ENCODE data around the gene DOCK9.

The DOCK9 gene

DNA sequence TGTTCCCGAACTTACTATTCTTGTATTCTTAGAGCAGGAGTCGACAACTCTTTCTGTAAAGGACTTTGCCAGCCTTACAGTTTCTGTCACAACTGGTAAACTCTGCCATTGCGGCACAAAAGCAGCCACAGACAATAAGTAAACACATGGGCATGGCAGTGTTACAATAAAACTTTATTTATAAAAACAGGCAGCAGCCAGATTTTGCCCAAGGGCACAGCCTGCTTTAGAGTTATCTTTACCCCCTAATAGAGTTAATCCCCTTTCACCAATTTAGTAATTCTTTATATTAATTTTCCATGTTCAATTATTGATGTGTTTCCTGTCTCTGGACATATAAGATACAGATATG is 19.4 kb downstream of the DOCK9 start:
- TF ChIP-seq, protein P1, sequence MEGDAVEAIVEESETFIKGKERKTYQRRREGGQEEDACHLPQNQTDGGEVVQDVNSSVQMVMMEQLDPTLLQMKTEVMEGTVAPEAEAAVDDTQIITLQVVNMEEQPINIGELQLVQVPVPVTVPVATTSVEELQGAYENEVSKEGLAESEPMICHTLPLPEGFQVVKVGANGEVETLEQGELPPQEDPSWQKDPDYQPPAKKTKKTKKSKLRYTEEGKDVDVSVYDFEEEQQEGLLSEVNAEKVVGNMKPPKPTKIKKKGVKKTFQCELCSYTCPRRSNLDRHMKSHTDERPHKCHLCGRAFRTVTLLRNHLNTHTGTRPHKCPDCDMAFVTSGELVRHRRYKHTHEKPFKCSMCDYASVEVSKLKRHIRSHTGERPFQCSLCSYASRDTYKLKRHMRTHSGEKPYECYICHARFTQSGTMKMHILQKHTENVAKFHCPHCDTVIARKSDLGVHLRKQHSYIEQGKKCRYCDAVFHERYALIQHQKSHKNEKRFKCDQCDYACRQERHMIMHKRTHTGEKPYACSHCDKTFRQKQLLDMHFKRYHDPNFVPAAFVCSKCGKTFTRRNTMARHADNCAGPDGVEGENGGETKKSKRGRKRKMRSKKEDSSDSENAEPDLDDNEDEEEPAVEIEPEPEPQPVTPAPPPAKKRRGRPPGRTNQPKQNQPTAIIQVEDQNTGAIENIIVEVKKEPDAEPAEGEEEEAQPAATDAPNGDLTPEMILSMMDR (IDR thresholded peaks at IDR 0.05): no peak
- Histone ChIP-seq H3K9me3 (ENCODE audit: control insufficient read depth, low read length) (no peaks in the 10 kb centered on the region), H3K27ac (no peak overlapping the region), H3K4me1 (no peaks in the 10 kb centered on the region), H3K4me2 (ENCODE audit: low read length) (no peak overlapping the region), H3K27me3 (ENCODE audit: control insufficient read depth, insufficient read depth, low read length) (no peaks in the 10 kb centered on the region), H2AFZ (no peak overlapping the region), H3K9ac (no peak overlapping the region), H3K36me3 (ENCODE audit: control insufficient read depth, insufficient read depth, low read length) (no peaks in the 10 kb centered on the region), H3K4me3 (ENCODE audit: low read depth, low read length) (no peak overlapping the region), H3K79me2 (no peaks in the 10 kb centered on the region)

DNA sequence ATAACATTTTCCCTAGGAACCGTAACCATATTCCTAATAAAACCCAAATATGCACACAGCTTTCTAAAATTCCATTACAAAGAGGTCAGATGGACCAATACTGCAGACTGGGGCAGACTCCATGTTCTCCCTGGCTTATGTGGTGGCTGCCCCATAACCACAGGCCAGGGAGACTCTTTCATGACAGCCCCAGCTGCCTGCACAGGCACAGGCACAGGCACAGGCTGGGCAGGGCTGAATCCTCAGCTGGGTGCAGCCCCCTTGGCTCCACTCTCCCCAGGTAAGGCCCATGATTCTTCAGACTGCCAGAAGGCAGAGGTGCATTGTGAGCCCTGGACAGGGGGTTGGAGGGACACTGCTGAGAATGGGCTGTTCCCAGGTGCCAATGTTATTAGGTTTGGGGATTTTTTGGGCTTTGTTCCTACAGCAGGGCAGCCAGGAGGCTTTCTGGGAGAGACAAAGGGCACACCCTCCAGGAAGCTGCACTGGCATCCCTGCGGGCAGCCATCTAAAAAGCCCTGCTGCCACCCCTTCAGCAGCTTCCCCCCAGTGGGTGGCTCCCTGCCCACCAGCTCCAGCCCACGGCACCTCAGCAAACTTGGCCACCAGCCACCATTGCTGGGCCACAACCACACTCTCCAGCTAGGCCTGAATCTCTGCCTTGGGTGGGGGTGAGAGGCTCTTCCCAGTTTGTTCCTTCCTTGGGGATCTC is 20.0 kb downstream of the DOCK9 start:
- Histone ChIP-seq H3K9me3 (ENCODE audit: control insufficient read depth, low read length) (no peaks in the 10 kb centered on the region), H3K9ac (no peak overlapping the region), H3K27me3 (ENCODE audit: control insufficient read depth, insufficient read depth, low read length) (no peaks in the 10 kb centered on the region), H3K36me3 (ENCODE audit: control insufficient read depth, insufficient read depth, low read length) (no peaks in the 10 kb centered on the region), H3K27ac (no peak overlapping the region), H3K4me3 (ENCODE audit: low read depth, low read length) (no peak overlapping the region), H3K4me1 (no peaks in the 10 kb centered on the region), H3K4me2 (ENCODE audit: low read length) (no peak overlapping the region), H2AFZ (no peak overlapping the region), H3K79me2 (no peaks in the 10 kb centered on the region)
- TF ChIP-seq, protein P1 (IDR thresholded peaks at IDR 0.05): no peak

DNA sequence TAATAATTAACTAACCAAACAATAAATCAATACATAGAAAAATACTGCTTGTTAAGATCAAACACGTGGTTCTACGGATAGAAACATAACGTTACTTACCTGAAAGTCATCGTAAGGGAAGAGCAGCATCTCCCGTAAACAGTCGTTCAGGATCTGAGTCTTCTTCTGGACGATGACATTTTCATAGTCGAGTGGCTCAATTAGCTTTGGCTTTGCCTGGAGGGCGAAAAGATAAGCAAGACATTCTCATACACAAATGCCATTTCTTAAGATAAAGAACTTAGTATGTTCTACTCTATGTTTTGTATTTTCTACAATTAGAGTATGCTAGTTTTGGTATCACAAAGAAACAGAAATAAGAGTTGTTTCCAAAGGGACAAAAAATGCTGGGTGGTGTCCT is 22.5 kb downstream of the DOCK9 start:
- no peak overlapping the region for H3K27ac ChIP-seq
- no peak overlapping the region for H3K4me2 ChIP-seq (ENCODE audit: low read length)
- no peaks in the 10 kb centered on the region for H3K79me2 ChIP-seq
- TF ChIP-seq, protein P1 (IDR thresholded peaks at IDR 0.05): no peak
- H3K4me1 ChIP-seq: no peaks in the 10 kb centered on the region
- no peaks in the 10 kb centered on the region for H3K27me3 ChIP-seq (ENCODE audit: control insufficient read depth, insufficient read depth, low read length)
- no peak overlapping the region for H3K9ac ChIP-seq
- H2AFZ ChIP-seq: no peak overlapping the region
- no peak overlapping the region for H3K4me3 ChIP-seq (ENCODE audit: low read depth, low read length)
- H3K9me3 ChIP-seq (ENCODE audit: control insufficient read depth, low read length): no peaks in the 10 kb centered on the region
- no peaks in the 10 kb centered on the region for H3K36me3 ChIP-seq (ENCODE audit: control insufficient read depth, insufficient read depth, low read length)

DNA sequence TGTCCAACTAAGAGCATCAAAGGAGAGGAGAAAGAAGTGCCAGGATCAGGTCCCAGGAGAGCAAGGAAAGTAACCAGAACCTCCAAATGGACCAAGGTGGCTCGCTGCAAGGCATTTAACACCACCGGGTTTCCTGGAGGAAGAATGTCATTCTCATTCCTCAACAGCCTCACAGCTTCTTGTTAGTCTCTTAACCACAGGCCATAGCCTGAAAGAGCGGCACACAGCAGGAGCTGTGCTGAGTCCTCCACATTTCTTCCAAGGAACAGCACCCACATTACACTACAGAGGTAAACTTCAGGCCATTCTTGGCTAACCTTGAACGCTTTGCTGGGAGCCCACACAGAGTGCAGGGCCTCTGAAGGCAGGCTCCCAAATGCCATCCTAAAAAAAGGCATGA is 23.6 kb downstream of the DOCK9 start:
- Histone ChIP-seq H3K4me2 (ENCODE audit: low read length) (no peak overlapping the region), H3K9ac (no peak overlapping the region), H3K4me3 (ENCODE audit: low read depth, low read length) (no peak overlapping the region), H3K27me3 (ENCODE audit: control insufficient read depth, insufficient read depth, low read length) (no peaks in the 10 kb centered on the region), H2AFZ (no peak overlapping the region), H3K36me3 (ENCODE audit: control insufficient read depth, insufficient read depth, low read length) (no peaks in the 10 kb centered on the region), H3K79me2 (no peaks in the 10 kb centered on the region), H3K4me1 (no peaks in the 10 kb centered on the region), H3K27ac (no peak overlapping the region), H3K9me3 (ENCODE audit: control insufficient read depth, low read length) (no peaks in the 10 kb centered on the region)
- TF ChIP-seq, protein P1 (IDR thresholded peaks at IDR 0.05): no peak

DNA sequence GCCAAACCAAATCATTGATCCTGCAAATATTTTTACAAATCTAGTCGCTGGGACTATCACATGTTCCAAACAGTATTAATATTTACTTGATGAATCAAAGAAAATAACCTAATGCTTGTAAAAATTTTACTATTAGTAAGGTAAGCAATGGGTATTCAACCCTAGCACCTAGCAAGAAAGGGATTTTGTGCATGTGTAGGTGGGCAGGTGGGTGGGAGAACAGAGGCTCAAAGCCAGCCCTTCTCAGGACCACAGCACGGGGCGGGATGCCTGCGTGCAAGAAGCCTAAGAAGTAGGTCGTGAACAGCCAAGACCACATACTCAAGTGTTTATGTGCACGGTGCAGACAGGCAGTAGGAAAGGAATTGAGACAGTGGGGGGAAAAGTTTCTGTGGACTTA is 26.6 kb downstream of the DOCK9 start:
- H2AFZ ChIP-seq: no peak overlapping the region
- no peaks in the 10 kb centered on the region for H3K9me3 ChIP-seq (ENCODE audit: control insufficient read depth, low read length)
- no peaks in the 10 kb centered on the region for H3K79me2 ChIP-seq
- no peak overlapping the region for H3K4me3 ChIP-seq (ENCODE audit: low read depth, low read length)
- H3K4me2 ChIP-seq (ENCODE audit: low read length): no peak overlapping the region
- no peaks in the 10 kb centered on the region for H3K27me3 ChIP-seq (ENCODE audit: control insufficient read depth, insufficient read depth, low read length)
- TF ChIP-seq, protein P1 (IDR thresholded peaks at IDR 0.05): no peak
- H3K27ac ChIP-seq: no peak overlapping the region
- H3K9ac ChIP-seq: no peak overlapping the region
- H3K36me3 ChIP-seq (ENCODE audit: control insufficient read depth, insufficient read depth, low read length): no peaks in the 10 kb centered on the region
- H3K4me1 ChIP-seq: no peaks in the 10 kb centered on the region

All from parathyroid adenoma (tissue), 2 donors.